K562 (cell line): ENCODE data around the gene TBCC. TPM values are rescaled to one million over a fixed set of nuclear protein-coding genes. Genes with fewer than 3 reads are reported as not detected.

Experiments
- HDAC6 ChIP-seq: IDR thresholded peaks from 2 replicates; pipeline ENCODE4 v1.6.1; 2012; ENCODE audit warnings: low read depth, mild to moderate bottlenecking, control low read depth, inconsistent platforms, low read length, moderate library complexity
- HMG20B ChIP-seq: fragments of 250-450 bp; sonication (Bioruptor Pico); IDR thresholded peaks from 2 replicates; pipeline ENCODE4 v1.5.0; 2021; ENCODE audit warnings: mild to moderate bottlenecking
- ILK ChIP-seq: fragments of 450-650 bp; IDR thresholded peaks from 2 replicates; pipeline ENCODE4 v1.6.1; 2016; ENCODE audit warnings: missing genetic modification characterization, low read depth, mild to moderate bottlenecking, missing compliant biosample characterization, moderate library complexity, borderline replicate concordance
- KDM4B ChIP-seq, 2 experiments: fragments of 450-650 bp in 1 of 2; sonication (generic) in 1 of 2; IDR thresholded peaks; 2 replicates each; pipeline ENCODE4 v1.6.1; 2016 to 2017; ENCODE audit warnings: borderline replicate concordance in 2 of 2, antibody characterized with exemption in 1 of 2, low read depth in 1 of 2, mild to moderate bottlenecking in 1 of 2
- MXD1 ChIP-seq: fragments of 250-450 bp; sonication (Bioruptor Pico); IDR thresholded peaks from 2 replicates; pipeline ENCODE4 v1.8.0; 2021; ENCODE audit warnings: borderline replicate concordance, mild to moderate bottlenecking, moderate library complexity; ENCODE audit not compliant: poor library complexity, severe bottlenecking
- PHF8 ChIP-seq: fragments of 200-600 bp; sonication (generic); IDR thresholded peaks from 2 replicates; pipeline ENCODE4 v1.6.1; 2012; ENCODE audit warnings: mixed run types, mild to moderate bottlenecking, inconsistent platforms, low read length, moderate library complexity, borderline replicate concordance
- SIN3A ChIP-seq, 2 experiments: fragments of 150-350 bp in 1 of 2; IDR thresholded peaks; 2 replicates each; pipeline ENCODE4 v1.6.1; 2011 to 2016; ENCODE audit warnings: borderline replicate concordance in 2 of 2, low read depth in 2 of 2, low read length in 2 of 2, mild to moderate bottlenecking in 2 of 2, moderate library complexity in 2 of 2; ENCODE audit not compliant: control insufficient read depth in 1 of 2
- ZBTB33 ChIP-seq: sonication (generic); formaldehyde crosslinking; IDR thresholded peaks from 2 replicates; pipeline ENCODE4 v1.8.1; 2023; ENCODE audit warnings: mild to moderate bottlenecking, missing genetic modification reagents
- ZBTB49 ChIP-seq: sonication (generic); formaldehyde crosslinking; IDR thresholded peaks from 2 replicates; pipeline ENCODE4 v1.8.0; 2022; ENCODE audit warnings: missing genetic modification reagents, mild to moderate bottlenecking, borderline replicate concordance
- ZBTB5 ChIP-seq: fragments of 450-650 bp; IDR thresholded peaks from 2 replicates; pipeline ENCODE4 v1.6.1; 2017; ENCODE audit warnings: antibody characterized with exemption
- ZFP36 ChIP-seq: fragments of 150-350 bp; IDR thresholded peaks from 2 replicates; pipeline ENCODE4 v1.6.1; 2018; ENCODE audit warnings: low read length, low read depth; ENCODE audit not compliant: partially characterized antibody
- polyA plus RNA-seq, 8 experiments: library from polyadenylated mRNA; depleted of rRNA in 4 of 8; stranded (reverse) in 5 of 8; unstranded in 3 of 8; fragments of >200 nt; fragmentation: Nextera tagmentation in 2 of 8; fragmentation: Illumina TruSeq in 1 of 8; extraction: Ambion mirVana in 2 of 8; extraction: Trizol in 1 of 8; gene quantifications; 2 replicates each; pipeline versions ENCODE4 v1.2.1 to v1.2.3, GENCODE V29; 2011 to 2014; ENCODE audit warnings: inconsistent platforms in 1 of 8, missing spikeins in 1 of 8
- total RNA-seq, 7 experiments: library from RNA; depleted of rRNA in 6 of 7; stranded (reverse); fragments of >200 nt in 6 of 7; fragmentation: Illumina TruSeq in 2 of 7; extraction: Trizol in 2 of 7; gene quantifications; 2 replicates each; pipeline versions ENCODE4 v1.2.1 to v1.2.3, GENCODE V29; 2011 to 2021; ENCODE audit warnings: low replicate concordance in 1 of 7

Gene TBCC
- total and polyA plus RNA-seq, 9 of the 15 experiments (the other 6 are each of a cell fraction or from before 2014, with no cell fraction given), result 2.8 to 34.1 (median 23.3) TPM

- TF ChIP-seq SIN3A (IDR thresholded peaks at IDR 0.05; ENCODE audit: borderline replicate concordance in 2 of 2, control insufficient read depth in 1 of 2, low read depth in 2 of 2, low read length in 2 of 2), result peak; percentile 47 to 73; a peak in 2 of 4 replicates
- no peak for TF ChIP-seq PHF8
- no peak for TF ChIP-seq KDM4B (IDR thresholded peaks at IDR 0.05; ENCODE audit: borderline replicate concordance in 2 of 2, low read depth in 1 of 2)
- TF ChIP-seq ZBTB5, result no peak
- no peak for TF ChIP-seq ZBTB49 (CRISPR knock-in tag)
- no peak for TF ChIP-seq HMG20B (CRISPR knock-in tag)
- no peak for TF ChIP-seq ZBTB33
- TF ChIP-seq ZFP36, result no peak
- TF ChIP-seq MXD1, result no peak
- no peak for TF ChIP-seq ILK (tag)
- TF ChIP-seq HDAC6, result no peak
Measured at GRCh38 chr6:42744351-42744893, 1.5 kb downstream of the TBCC start (continued).
